ENCODE results near the gene C2orf68. TPM values are rescaled to one million over a fixed set of nuclear protein-coding genes. Genes with fewer than 3 reads are reported as not detected.

C2orf68 gene
- total and polyA plus RNA-seq, 9 of the 15 experiments (the other 6 are each of a cell fraction or from before 2014, with no cell fraction given) = 22.1 to 50.0 (median 31.8) TPM

DNA sequence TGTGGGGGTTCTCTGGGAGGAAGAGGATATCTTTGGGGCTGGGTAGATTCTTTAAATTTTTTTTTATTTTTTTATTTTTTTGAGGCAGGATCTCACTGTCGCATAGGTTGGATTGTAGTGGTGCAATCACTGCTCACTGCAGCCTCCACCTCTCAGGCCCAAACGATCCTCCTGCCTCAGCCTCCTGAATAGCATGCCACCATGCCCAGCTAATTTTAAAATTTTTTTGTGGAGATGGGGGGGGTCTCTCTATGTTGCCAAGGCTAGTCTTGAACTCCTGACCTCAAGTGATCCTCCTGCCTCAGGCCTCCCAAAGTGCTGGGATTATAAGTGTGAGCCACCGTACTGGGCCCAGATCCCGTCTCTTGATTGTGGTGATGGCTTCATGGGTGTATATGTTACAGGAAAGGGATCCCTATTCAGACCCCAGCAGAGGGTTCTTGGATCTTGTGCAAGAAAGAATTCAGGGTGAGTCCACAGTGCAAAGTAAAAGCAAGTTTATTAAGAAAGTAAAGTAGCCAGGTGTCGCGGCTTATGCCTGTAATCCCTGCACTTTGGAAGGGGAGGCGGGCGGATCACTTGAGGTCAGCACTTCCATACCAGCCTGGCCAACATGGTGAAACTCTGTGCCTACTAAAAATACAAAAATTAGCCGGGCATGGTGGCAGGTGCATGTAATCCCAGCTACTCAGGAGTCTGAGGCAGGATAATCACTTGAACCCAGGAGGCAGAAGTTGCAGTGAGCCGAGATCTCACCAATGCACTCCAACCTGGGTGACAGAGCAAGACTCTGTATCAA is 2.0 kb upstream of the C2orf68 start:
- Histone ChIP-seq H3K27me3 (ENCODE audit: control insufficient read depth in 2 of 2, insufficient read depth in 2 of 2, low read length in 2 of 2) (no peaks in the 10 kb centered on the region), H3K9me1 (ENCODE audit: control insufficient read depth, insufficient read depth, low read length) (no peaks in the 10 kb centered on the region), H3K4me2 (ENCODE audit: insufficient read depth, low read length) (no peak overlapping the region), H3K27ac (ENCODE audit: extremely low read depth, low read depth, low read length) (no peak overlapping the region), H4K20me1 (replicated peaks; ENCODE audit: control insufficient read depth, insufficient read depth, low read length) (no peaks in the 10 kb centered on the region; the same call in 1 of the 2 replicates), H2AFZ (ENCODE audit: low read depth, low read length) (no peak overlapping the region), H3K4me1 (replicated peaks in 1 of 2; ENCODE audit: control insufficient read depth in 2 of 2, insufficient read depth in 2 of 2, low read length in 2 of 2) (peaks cover 11 to 33% of the 10 kb centered on the region in 2 experiments; a peak in 4 of 5 replicates), H3K9ac (ENCODE audit: insufficient read depth in 1 of 2, low read depth in 2 of 2, low read length in 2 of 2) (no peak overlapping the region), H3K9me3 (replicated peaks; ENCODE audit: control insufficient read depth, insufficient read depth, low read depth, low read length) (no peaks in the 10 kb centered on the region), H3K36me3 (ENCODE audit: control insufficient read depth, insufficient read depth, low read length) (peaks cover 28% of the 10 kb centered on the region), H3K79me2 (ENCODE audit: control insufficient read depth, insufficient read depth, low read length) (peaks cover 58% of the 10 kb centered on the region), H3K4me3 (no peak overlapping the region)
- 86% methylated on average over 10 of the region's 10 CpGs for WGBS (ENCODE audit: insufficient coverage, low coverage, missing lambda C conversion rate)
- ChIA-PET POLR2A (interaction anchor here (0.7 to 1.3 kb wide), 7 partner anchors 9 to 76 kb away, joined by 3 to 5 read pairs (median 3); partner anchors contain the start of genes MAT2A and RNF181), CTCF (ENCODE audit: low intra/inter-chr PET ratio) (no interaction called here)
- DNase-seq (ENCODE audit: extremely low read depth in 1 of 4, low spot score in 3 of 4) = no peak
- in situ Hi-C loops (cut with MboI) (no loop called here), intact Hi-C loops (cut with micrococcal nuclease) (loop anchor here (5.0 kb wide), 1 partner anchor 37 kb away; the partner anchor contains the start of gene VAMP8)
- BruUV-seq (replicated peaks) = TSS peak; percentile 12
- no peak for FAIRE-seq
- no peak for ATAC-seq
- TF ChIP-seq ETV6 (IDR thresholded peaks at IDR 0.05; ENCODE audit: borderline replicate concordance in 1 of 2, low read depth in 2 of 2, low read length in 1 of 2) (no peak), ETV6 (CRISPR knock-in tag; IDR thresholded peaks at IDR 0.05; ENCODE audit: borderline replicate concordance) (no peak), RBM25 (IDR thresholded peaks at IDR 0.05; ENCODE audit: low read depth, low read length, severe bottlenecking) (peak; percentile 43)
